Prostate gland (tissue), 2 donors: ENCODE results near the gene APOH. TPM values are rescaled to one million over a fixed set of nuclear protein-coding genes. Genes with fewer than 3 reads are reported as not detected.

ENCODE experiments used
- DNase-seq: peaks from one replicate; pipeline ENCODE4 v3.0.0-alpha.2; 2019; ENCODE audit warnings: low spot score
- H3K27ac ChIP-seq, 2 donors: fragments of 200-600 bp; sonication (generic); 2 replicates each; pipeline ENCODE4 v1.5.1; 2017 to 2019
- H3K27me3 ChIP-seq: fragments of 200-600 bp; sonication (generic); replicated peaks from 2 replicates; pipeline ENCODE4 v1.5.1; 2019; ENCODE audit not compliant: insufficient read depth
- H3K36me3 ChIP-seq, 2 donors: fragments of 200-600 bp; sonication (generic); 1 replicate in 1 of 2; 2 replicates in 1 of 2; pipeline versions ENCODE4 v1.5.1 to v1.8.1; 2017 to 2019
- H3K4me1 ChIP-seq: fragments of 200-600 bp; sonication (generic); replicated peaks from 2 replicates; pipeline ENCODE4 v1.5.1; 2019
- H3K4me3 ChIP-seq, 2 donors: fragments of 200-600 bp; sonication (generic); 2 replicates each; pipeline ENCODE4 v1.5.1; 2017 to 2019
- H3K9me3 ChIP-seq: fragments of 200-600 bp; sonication (generic); 2 replicates; pipeline ENCODE4 v1.5.1; 2017
- CTCF ChIP-seq, 4 experiments: fragments of 200-600 bp in 2 of 4; fragments of 450-650 bp in 2 of 4; sonication (generic) in 2 of 4; IDR thresholded peaks; 1 replicate in 3 of 4; 2 replicates in 1 of 4; pipeline ENCODE4 v1.5.1; 2016 to 2019; ENCODE audit warnings: antibody characterized with exemption in 4 of 4, mild to moderate bottlenecking in 2 of 4, moderate library complexity in 2 of 4
- POLR2A ChIP-seq: fragments of 450-650 bp; IDR thresholded peaks from one replicate; pipeline ENCODE4 v1.6.1; 2016; ENCODE audit warnings: antibody characterized with exemption, mild to moderate bottlenecking
- POLR2AphosphoS5 ChIP-seq: sonication (generic); formaldehyde crosslinking; IDR thresholded peaks from one replicate; pipeline ENCODE4 v1.6.1; 2017; ENCODE audit warnings: antibody characterized with exemption
- WGBS: methylation state at CpG from one replicate; pipeline ENCODE4 v1.1.5; 2018; 5-methylcytosine and 5-hydroxymethylcytosine counted together
- intact Hi-C: fragments of 100-400 bp; cut with DNase I; formaldehyde crosslinking; loops from one replicate; pipeline ENCODE4 v1.14.2; 2022
- total RNA-seq, 2 donors: library from RNA; depleted of rRNA; stranded (reverse); fragments of >200 nt; gene quantifications; one replicate each; pipeline ENCODE4 v1.1.0, GENCODE V29; 2016

APOH gene
- total RNA-seq, 2 donors from 2014 or later = not detected

GRCh38 chr17:66250686-66251085 is 21.5 kb upstream of the APOH start:
- Histone ChIP-seq H3K27ac (no peak overlapping the region), H3K4me1 (no peaks in the 10 kb centered on the region), H3K9me3 (no peaks in the 10 kb centered on the region), H3K4me3 (no peak overlapping the region), H3K36me3 (no peaks in the 10 kb centered on the region), H3K27me3 (no peaks in the 10 kb centered on the region)
- 86% methylated on average over 3 of the region's 3 CpGs for WGBS
- no peak for DNase-seq
- TF ChIP-seq POLR2A (no peak), CTCF (IDR thresholded peaks at IDR 0.05) (no peak)
- intact Hi-C loops = no loop called here

GRCh38 chr17:66248285-66248684 is 19.1 kb upstream of the APOH start:
- Histone ChIP-seq H3K4me1 (no peaks in the 10 kb centered on the region), H3K36me3 (no peaks in the 10 kb centered on the region), H3K4me3 (no peak overlapping the region), H3K27me3 (no peaks in the 10 kb centered on the region), H3K27ac (no peak overlapping the region), H3K9me3 (no peaks in the 10 kb centered on the region)
- no peak for DNase-seq
- TF ChIP-seq POLR2A (no peak), POLR2AphosphoS5 (no peak), CTCF (IDR thresholded peaks at IDR 0.05) (no peak)
- 71% methylated on average over 5 of the region's 5 CpGs for WGBS
- intact Hi-C loops = no loop called here

DNA sequence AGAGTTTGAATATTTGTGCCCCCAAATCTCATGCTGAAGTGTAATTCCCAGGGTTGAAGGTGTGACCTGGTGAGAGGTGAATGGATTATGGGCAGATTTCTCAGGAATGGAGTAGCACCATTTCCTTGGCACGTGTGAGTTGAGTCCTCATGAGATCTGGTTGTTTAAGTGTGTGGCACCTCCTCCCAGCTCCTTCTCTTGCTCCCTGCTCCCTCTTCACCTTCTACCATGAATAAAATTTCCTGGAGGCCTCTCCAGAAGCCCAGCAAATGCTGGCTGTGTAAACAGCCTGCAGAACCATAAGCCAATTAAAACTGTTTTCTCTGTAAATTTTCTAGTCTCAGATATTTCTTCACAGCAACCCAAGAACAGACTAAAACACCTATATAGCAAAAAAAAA is 12.6 kb upstream of the APOH start:
- Histone ChIP-seq H3K27ac (no peak overlapping the region), H3K27me3 (no peaks in the 10 kb centered on the region), H3K4me1 (no peaks in the 10 kb centered on the region), H3K36me3 (no peaks in the 10 kb centered on the region), H3K9me3 (no peaks in the 10 kb centered on the region), H3K4me3 (no peak overlapping the region)
- intact Hi-C loops = no loop called here
- no peak for DNase-seq
- TF ChIP-seq POLR2AphosphoS5 = no peak
- WGBS = 47% methylated on average over 1 of the region's 1 CpG

GRCh38 chr17:66240630-66241029 is 11.4 kb upstream of the APOH start:
- TF ChIP-seq POLR2A (no peak), CTCF (IDR thresholded peaks at IDR 0.05) (no peak)
- intact Hi-C loops = no loop called here
- no peaks in the 10 kb centered on the region for H3K9me3 ChIP-seq
- DNase-seq = no peak
- H3K4me1 ChIP-seq = no peaks in the 10 kb centered on the region
- no peak overlapping the region for H3K27ac ChIP-seq
- H3K4me3 ChIP-seq = no peak overlapping the region
- no peaks in the 10 kb centered on the region for H3K36me3 ChIP-seq
- 44% methylated on average over 3 of the region's 3 CpGs for WGBS
- no peaks in the 10 kb centered on the region for H3K27me3 ChIP-seq

DNA sequence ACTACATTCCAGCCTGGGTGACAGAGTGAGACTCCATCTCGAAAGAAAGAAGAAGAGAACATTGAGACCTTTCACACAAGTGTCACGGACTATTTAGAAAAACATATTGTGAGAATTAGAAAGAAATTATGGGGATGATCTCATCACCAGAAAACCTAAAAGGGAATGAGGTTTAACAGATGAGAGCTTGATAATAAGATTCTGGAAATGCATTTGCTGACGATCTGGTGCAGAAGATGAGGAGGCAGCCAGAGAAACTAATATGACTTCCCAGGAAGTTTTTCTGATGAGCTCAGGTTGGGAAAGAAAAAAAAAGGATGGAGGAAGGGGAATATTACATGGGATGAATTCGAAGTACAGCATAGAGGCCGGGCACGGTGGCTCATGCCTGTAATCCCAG is 10.8 kb upstream of the APOH start:
- no peak for TF ChIP-seq POLR2A
- no peak for TF ChIP-seq CTCF (IDR thresholded peaks at IDR 0.05)
- TF ChIP-seq POLR2AphosphoS5 = no peak
- DNase-seq = no peak
- Histone ChIP-seq H3K4me1 (no peaks in the 10 kb centered on the region), H3K27ac (no peak overlapping the region), H3K4me3 (no peak overlapping the region), H3K27me3 (no peaks in the 10 kb centered on the region), H3K36me3 (no peaks in the 10 kb centered on the region), H3K9me3 (no peaks in the 10 kb centered on the region)
- 87% methylated on average over 6 of the region's 6 CpGs for WGBS
- intact Hi-C loops = no loop called here
